Esophagus muscularis mucosa (tissue), 4 donors: Measurements from ENCODE around the gene POU4F2.

Source experiments
- EP300 ChIP-seq: sonication (generic); formaldehyde crosslinking; IDR thresholded peaks from one replicate; pipeline ENCODE4 v1.6.1; 2017; ENCODE audit warnings: antibody characterized with exemption
- POLR2A ChIP-seq: fragments of 450-650 bp; IDR thresholded peaks from one replicate; pipeline ENCODE4 v1.6.1; 2017; ENCODE audit warnings: antibody characterized with exemption, moderate library complexity, mild to moderate bottlenecking, low read depth
- POLR2AphosphoS5 ChIP-seq, 2 donors: sonication (generic); formaldehyde crosslinking; IDR thresholded peaks; one replicate each; pipeline ENCODE4 v1.6.1; 2017; ENCODE audit warnings: antibody characterized with exemption in 2 of 2
- TF ChIP-seq, protein P1 (sequence below), 3 experiments: fragments of 200-600 bp in 2 of 3; fragments of 450-650 bp in 1 of 3; sonication (generic) in 2 of 3; IDR thresholded peaks; one replicate each; pipeline ENCODE4 v1.5.1; 2017 to 2019; ENCODE audit warnings: antibody characterized with exemption in 3 of 3, mild to moderate bottlenecking in 2 of 3, moderate library complexity in 1 of 3

DNA sequence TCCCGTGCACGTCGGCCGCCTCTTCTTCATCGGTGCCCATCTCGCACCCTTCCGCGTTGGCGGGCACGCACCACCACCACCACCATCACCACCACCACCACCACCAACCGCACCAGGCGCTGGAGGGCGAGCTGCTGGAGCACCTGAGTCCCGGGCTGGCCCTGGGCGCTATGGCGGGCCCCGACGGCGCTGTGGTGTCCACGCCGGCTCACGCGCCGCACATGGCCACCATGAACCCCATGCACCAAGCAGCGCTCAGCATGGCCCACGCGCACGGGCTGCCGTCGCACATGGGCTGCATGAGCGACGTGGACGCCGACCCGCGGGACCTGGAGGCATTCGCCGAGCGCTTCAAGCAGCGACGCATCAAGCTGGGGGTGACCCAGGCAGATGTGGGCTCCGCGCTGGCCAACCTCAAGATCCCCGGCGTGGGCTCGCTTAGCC lies 1.4 kb downstream of the POU4F2 start:
- TF ChIP-seq, protein P1, sequence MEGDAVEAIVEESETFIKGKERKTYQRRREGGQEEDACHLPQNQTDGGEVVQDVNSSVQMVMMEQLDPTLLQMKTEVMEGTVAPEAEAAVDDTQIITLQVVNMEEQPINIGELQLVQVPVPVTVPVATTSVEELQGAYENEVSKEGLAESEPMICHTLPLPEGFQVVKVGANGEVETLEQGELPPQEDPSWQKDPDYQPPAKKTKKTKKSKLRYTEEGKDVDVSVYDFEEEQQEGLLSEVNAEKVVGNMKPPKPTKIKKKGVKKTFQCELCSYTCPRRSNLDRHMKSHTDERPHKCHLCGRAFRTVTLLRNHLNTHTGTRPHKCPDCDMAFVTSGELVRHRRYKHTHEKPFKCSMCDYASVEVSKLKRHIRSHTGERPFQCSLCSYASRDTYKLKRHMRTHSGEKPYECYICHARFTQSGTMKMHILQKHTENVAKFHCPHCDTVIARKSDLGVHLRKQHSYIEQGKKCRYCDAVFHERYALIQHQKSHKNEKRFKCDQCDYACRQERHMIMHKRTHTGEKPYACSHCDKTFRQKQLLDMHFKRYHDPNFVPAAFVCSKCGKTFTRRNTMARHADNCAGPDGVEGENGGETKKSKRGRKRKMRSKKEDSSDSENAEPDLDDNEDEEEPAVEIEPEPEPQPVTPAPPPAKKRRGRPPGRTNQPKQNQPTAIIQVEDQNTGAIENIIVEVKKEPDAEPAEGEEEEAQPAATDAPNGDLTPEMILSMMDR (IDR thresholded peaks at IDR 0.05) = no peak
- TF ChIP-seq POLR2A = no peak
- no peak for TF ChIP-seq EP300
- TF ChIP-seq POLR2AphosphoS5 (IDR thresholded peaks at IDR 0.05) = no peak
